Astrocyte (in vitro differentiated cells and primary cell): Measurements from ENCODE around the gene FHOD1. TPM values are rescaled to one million over a fixed set of nuclear protein-coding genes. Genes with fewer than 3 reads are reported as not detected.
A peak's percentile ranks its signal among the peaks of the same experiment; 100 is the strongest.

ENCODE experiments used
- DNase-seq: peaks from one replicate; pipeline ENCODE4 v3.0.0-alpha.2; 2010; ENCODE audit warnings: low read depth
- FAIRE-seq: peaks from 2 replicates; lab custom pipeline; 2011; peaks lifted over from hg19 to GRCh38; lab: Jason Lieb, UNC
- H2AFZ ChIP-seq: 2 replicates; pipeline ENCODE4 v1.6.0; 2012; ENCODE audit warnings: low read depth, low read length, inconsistent platforms
- H3K27ac ChIP-seq: 2 replicates; pipeline ENCODE4 v1.5.1; 2011; ENCODE audit warnings: low read depth, low read length, inconsistent platforms
- H3K27me3 ChIP-seq: 2 replicates; pipeline ENCODE4 v1.6.0; 2011; ENCODE audit warnings: low read length, inconsistent platforms; ENCODE audit not compliant: insufficient read depth
- H3K36me3 ChIP-seq: 2 replicates; pipeline ENCODE4 v1.5.1; 2011; ENCODE audit warnings: low read length, inconsistent platforms; ENCODE audit not compliant: insufficient read depth
- H3K4me1 ChIP-seq: 2 replicates; pipeline ENCODE4 v1.5.1; 2011; ENCODE audit warnings: low read length, inconsistent platforms; ENCODE audit not compliant: insufficient read depth
- H3K4me2 ChIP-seq: 2 replicates; pipeline ENCODE4 v1.6.0; 2012; ENCODE audit warnings: low read length, inconsistent platforms
- H3K4me3 ChIP-seq: 2 replicates; pipeline ENCODE4 v1.5.1; 2011; ENCODE audit warnings: low read depth, mild to moderate bottlenecking, low read length, inconsistent platforms; ENCODE audit not compliant: insufficient read depth
- H3K79me2 ChIP-seq: 2 replicates; pipeline ENCODE4 v1.6.0; 2012; ENCODE audit warnings: mild to moderate bottlenecking, low read length, inconsistent platforms; ENCODE audit not compliant: insufficient read depth
- H3K9ac ChIP-seq: 2 replicates; pipeline ENCODE4 v1.6.0; 2012; ENCODE audit warnings: mild to moderate bottlenecking, low read length, inconsistent platforms
- H3K9me3 ChIP-seq: 2 replicates; pipeline ENCODE4 v1.5.1; 2012; ENCODE audit warnings: low read depth, mild to moderate bottlenecking, low read length, inconsistent platforms; ENCODE audit not compliant: insufficient read depth
- H4K20me1 ChIP-seq: 2 replicates; pipeline ENCODE4 v1.6.0; 2012; ENCODE audit warnings: low read length, inconsistent platforms; ENCODE audit not compliant: insufficient read depth
- H3K27ac Mint-ChIP-seq: one replicate; pipeline ENCODE4 v1.8.0; 2021; ENCODE audit warnings: mild to moderate bottlenecking, mixed read lengths; ENCODE audit not compliant: unreplicated experiment
- H3K27me3 Mint-ChIP-seq: one replicate; pipeline ENCODE4 v1.8.0; 2021; ENCODE audit warnings: low read depth, mixed read lengths; ENCODE audit not compliant: unreplicated experiment
- H3K36me3 Mint-ChIP-seq: one replicate; pipeline ENCODE4 v1.8.0; 2021; ENCODE audit warnings: low read depth, mixed read lengths; ENCODE audit not compliant: unreplicated experiment
- H3K4me1 Mint-ChIP-seq: one replicate; pipeline ENCODE4 v1.8.0; 2021; ENCODE audit warnings: low read depth, mixed read lengths; ENCODE audit not compliant: unreplicated experiment
- H3K4me3 Mint-ChIP-seq: one replicate; pipeline ENCODE4 v1.8.0; 2021; ENCODE audit warnings: mild to moderate bottlenecking, moderate library complexity, mixed read lengths; ENCODE audit not compliant: unreplicated experiment
- H3K9me3 Mint-ChIP-seq: one replicate; pipeline ENCODE4 v1.8.0; 2021; ENCODE audit warnings: mild to moderate bottlenecking, mixed read lengths; ENCODE audit not compliant: unreplicated experiment
- CTCF ChIP-seq: IDR thresholded peaks from 2 replicates; pipeline ENCODE4 v1.5.1; 2011; ENCODE audit warnings: low read depth, mild to moderate bottlenecking, inconsistent platforms, low read length, moderate library complexity; ENCODE audit not compliant: insufficient read depth
- EZH2 ChIP-seq: IDR thresholded peaks from 2 replicates; pipeline ENCODE4 v1.6.1; 2012; ENCODE audit warnings: mild to moderate bottlenecking, low read length, inconsistent platforms; ENCODE audit not compliant: insufficient read depth
- total RNA-seq: library from RNA; stranded (reverse); gene quantifications from 2 replicates; pipeline ENCODE4 v1.2.1, GENCODE V29; 2021

Gene FHOD1
- total RNA-seq, 1 donor from 2014 or later: 38.1 TPM

DNA sequence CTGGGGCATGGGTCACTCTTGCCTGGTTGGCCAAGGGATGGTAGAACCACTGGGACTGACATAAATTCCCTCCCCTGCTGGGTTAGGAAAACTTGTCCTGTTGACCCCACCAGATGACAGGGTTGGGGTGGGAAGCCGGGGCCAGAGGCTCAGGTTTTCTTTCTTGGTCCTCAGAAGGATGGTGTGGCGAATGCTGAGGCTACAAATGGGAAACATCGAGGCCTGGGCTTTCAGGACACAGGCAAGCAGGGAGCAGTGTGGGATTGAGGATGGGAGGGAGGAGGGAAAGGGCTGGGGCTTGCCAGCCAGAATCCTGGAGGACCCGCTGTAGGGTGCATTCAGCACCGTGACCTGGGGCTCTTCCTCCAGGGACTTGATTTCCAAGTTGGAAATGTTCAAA lies 17.6 kb upstream of the FHOD1 start:
- FAIRE-seq (no peak), DNase-seq (no peak)

GRCh38 chr16:67264277-67264676 lies 17.0 kb upstream of the FHOD1 start:
- Mint-ChIP-seq H3K27ac (no peak overlapping the region), H3K9me3 (peaks cover 9% of the 10 kb centered on the region), H3K4me3 (no peak overlapping the region), H3K27me3 (peaks cover 40% of the 10 kb centered on the region), H3K4me1 (peaks cover 10% of the 10 kb centered on the region), H3K36me3 (peaks cover 6% of the 10 kb centered on the region)
- TF ChIP-seq CTCF (peak; percentile 15), EZH2 (no peak)
- H3K9ac ChIP-seq: no peak overlapping the region
- DNase-seq: no peak
- no peak for FAIRE-seq
- peaks cover 17% of the 10 kb centered on the region for H3K4me1 ChIP-seq
- H2AFZ ChIP-seq: no peak overlapping the region
- no peaks in the 10 kb centered on the region for H3K27me3 ChIP-seq
- H4K20me1 ChIP-seq: no peaks in the 10 kb centered on the region
- H3K27ac ChIP-seq: no peak overlapping the region
- H3K9me3 ChIP-seq: no peaks in the 10 kb centered on the region
- H3K79me2 ChIP-seq: no peaks in the 10 kb centered on the region
- H3K36me3 ChIP-seq: no peaks in the 10 kb centered on the region
- H3K4me2 ChIP-seq: no peak overlapping the region
- H3K4me3 ChIP-seq: no peak overlapping the region

More for the DNA sequence above, 17.6 kb upstream of the FHOD1 start:
- H4K20me1 ChIP-seq: no peaks in the 10 kb centered on the region
- no peak overlapping the region for H3K4me3 ChIP-seq
- H3K27me3 Mint-ChIP-seq: peaks cover 35% of the 10 kb centered on the region
- H2AFZ ChIP-seq: no peak overlapping the region
- no peak overlapping the region for H3K27ac ChIP-seq
- peaks cover 6% of the 10 kb centered on the region for H3K36me3 Mint-ChIP-seq
- peaks cover 20% of the 10 kb centered on the region for H3K4me1 ChIP-seq
- H3K9ac ChIP-seq: no peak overlapping the region
- H3K9me3 ChIP-seq: no peaks in the 10 kb centered on the region
- no peak overlapping the region for H3K4me2 ChIP-seq
- peaks cover 13% of the 10 kb centered on the region for H3K4me1 Mint-ChIP-seq
- H3K27me3 ChIP-seq: no peaks in the 10 kb centered on the region
- H3K9me3 Mint-ChIP-seq: peaks cover 7% of the 10 kb centered on the region
- H3K36me3 ChIP-seq: no peaks in the 10 kb centered on the region
- H3K4me3 Mint-ChIP-seq: no peak overlapping the region
- no peak overlapping the region for H3K27ac Mint-ChIP-seq
- no peaks in the 10 kb centered on the region for H3K79me2 ChIP-seq
- TF ChIP-seq EZH2: no peak
- TF ChIP-seq CTCF: no peak

DNA sequence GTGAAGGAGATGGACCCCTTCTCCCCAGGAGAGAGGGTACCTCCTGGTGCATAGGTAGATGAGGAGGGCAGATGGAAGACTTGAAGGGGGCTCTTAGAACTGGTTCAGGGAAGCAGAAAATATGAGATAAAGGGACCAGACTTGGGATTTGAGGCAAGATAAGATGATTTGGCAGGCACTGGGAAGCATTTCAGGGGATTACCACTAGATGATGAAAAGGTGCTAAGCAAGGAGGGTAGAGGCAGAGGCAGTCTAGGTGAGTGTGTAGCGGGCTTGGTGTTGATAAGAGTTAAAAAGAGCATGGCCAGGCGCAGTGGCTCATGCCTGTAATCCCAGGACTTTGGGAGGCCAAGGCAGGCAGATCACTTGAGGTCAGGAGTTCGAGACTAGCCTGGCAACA lies 15.9 kb upstream of the FHOD1 start:
- Histone ChIP-seq H3K4me1 (peaks cover 7% of the 10 kb centered on the region), H4K20me1 (no peaks in the 10 kb centered on the region), H3K4me3 (no peak overlapping the region), H3K36me3 (no peaks in the 10 kb centered on the region), H3K79me2 (no peaks in the 10 kb centered on the region), H3K9ac (no peak overlapping the region), H3K9me3 (no peaks in the 10 kb centered on the region), H3K27ac (no peak overlapping the region), H3K4me2 (no peak overlapping the region), H2AFZ (no peak overlapping the region), H3K27me3 (no peaks in the 10 kb centered on the region)
- H3K9me3 Mint-ChIP-seq: peaks cover 9% of the 10 kb centered on the region
- DNase-seq (no peak), FAIRE-seq (no peak)
- TF ChIP-seq CTCF (no peak), EZH2 (no peak)
- H3K4me3 Mint-ChIP-seq: no peak overlapping the region
- H3K27ac Mint-ChIP-seq: no peak overlapping the region
- H3K36me3 Mint-ChIP-seq: peaks cover 6% of the 10 kb centered on the region
- H3K4me1 Mint-ChIP-seq: peaks cover 8% of the 10 kb centered on the region
- H3K27me3 Mint-ChIP-seq: peaks cover 40% of the 10 kb centered on the region
